ENCODE results near the gene BIK. TPM values are rescaled to one million over a fixed set of nuclear protein-coding genes. Genes with fewer than 3 reads are reported as not detected.

Gene BIK, protein sequence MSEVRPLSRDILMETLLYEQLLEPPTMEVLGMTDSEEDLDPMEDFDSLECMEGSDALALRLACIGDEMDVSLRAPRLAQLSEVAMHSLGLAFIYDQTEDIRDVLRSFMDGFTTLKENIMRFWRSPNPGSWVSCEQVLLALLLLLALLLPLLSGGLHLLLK
- total RNA-seq, result 0.14 and 1.3 TPM in 2 replicates

DNA sequence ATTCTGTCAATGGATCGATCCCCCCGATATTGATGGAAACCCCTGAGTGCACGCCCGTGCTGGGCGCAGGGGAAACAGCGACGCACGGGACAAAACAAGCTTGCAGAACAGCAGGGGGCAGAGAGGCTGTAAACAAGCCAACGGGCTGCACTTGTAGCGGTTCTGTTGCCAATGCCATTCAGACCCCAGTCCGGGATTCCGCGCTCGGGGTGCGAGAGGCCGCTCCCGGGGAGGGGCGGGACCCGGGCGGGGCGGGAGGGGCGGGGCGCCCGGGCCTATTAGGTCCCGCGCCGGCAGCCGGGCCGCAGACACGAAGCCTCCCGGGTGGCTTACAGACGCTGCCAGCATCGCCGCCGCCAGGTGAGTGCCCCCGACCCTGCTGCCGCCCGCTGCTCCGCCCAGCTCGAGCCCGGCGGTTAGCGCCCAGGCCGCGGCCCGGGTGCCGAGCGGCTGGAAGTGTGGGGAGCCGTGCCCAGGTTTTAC lies at the start of gene BIK:
BIK (plus strand) TSS at position 307 of the 483 bp plus-strand sequence. CDS start 13,273 bp downstream, outside the sequence.

GRCh38 chr22:43088984-43089717 lies 21.4 kb upstream of the BIK start, which contains the start of gene TTLL1:
Gene TTLL1, minus strand, starts transcription at chr22:43089391. Its CDS starts 13,805 bp downstream, at chr22:43075586.

GRCh38 chr22:43142880-43143562 lies 32.5 kb downstream of the BIK start, which contains the start of gene MCAT:
Gene MCAT, minus strand, starts transcription at chr22:43143398. Its CDS starts 50 bp downstream, at chr22:43143348.

DNA sequence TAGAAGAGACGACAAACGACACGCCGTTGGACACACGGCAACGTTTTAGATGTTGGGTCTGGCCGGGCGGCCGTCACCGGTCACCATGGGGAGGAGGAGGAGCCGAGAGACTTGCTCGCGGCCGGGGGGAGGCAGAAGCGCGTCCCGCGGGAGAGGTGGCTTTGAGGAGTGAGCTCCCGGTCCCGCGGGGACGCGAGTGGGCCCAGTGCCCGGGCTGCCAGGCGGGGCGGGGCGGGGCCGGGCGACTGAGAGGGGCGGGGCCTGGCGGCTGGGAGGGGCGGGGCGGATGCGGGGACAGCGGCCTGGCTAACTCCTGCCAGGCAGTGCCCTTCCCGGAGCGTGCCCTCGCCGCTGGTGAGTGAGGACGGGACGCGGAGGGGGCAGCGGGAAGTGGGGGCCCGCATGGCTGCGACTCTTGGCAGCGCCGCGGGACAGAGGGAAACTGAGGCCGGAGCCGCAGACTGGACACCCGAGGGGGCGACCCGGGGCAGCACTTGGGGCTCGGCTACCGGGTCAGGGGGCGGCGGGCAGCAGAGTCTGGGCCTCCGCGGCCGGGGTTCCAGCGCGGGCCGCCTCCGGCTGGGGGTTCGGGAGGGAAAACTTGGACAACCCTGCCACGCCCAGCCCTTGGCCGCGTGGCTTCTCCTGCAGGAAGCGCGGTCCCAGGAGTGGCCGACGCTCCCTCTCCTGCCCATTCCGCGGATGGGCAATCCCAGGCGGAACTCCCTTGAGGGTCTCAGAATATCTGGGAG lies 40.9 kb downstream of the BIK start, which contains the start of gene TSPO:
TSPO (plus strand) TSS at position 309 of the 752 bp plus-strand sequence. CDS start 7,680 bp downstream, outside the sequence.

Other genes starting within 250 kb of the BIK start
- 80.3 and 83.2 TPM in 2 replicates for gene PACSIN2, start 95.6 kb upstream of the BIK start, total RNA-seq
- gene TTLL1, start 21.4 kb upstream of the BIK start, total RNA-seq, result 5.3 and 12.0 TPM in 2 replicates
- 17.9 and 20.4 TPM in 2 replicates for gene MCAT, start 32.6 kb downstream of the BIK start, total RNA-seq
- 206 and 216 TPM in 2 replicates for gene TSPO, start 40.8 kb downstream of the BIK start, total RNA-seq
- 40.9 and 65.1 TPM in 2 replicates for gene TTLL12, start 76.4 kb downstream of the BIK start, total RNA-seq
- gene SCUBE1, start 232.6 kb downstream of the BIK start, total RNA-seq, result not detected in 2 replicates